ENCODE data around the gene HSD3B1. TPM values are rescaled to one million over a fixed set of nuclear protein-coding genes. Genes with fewer than 3 reads are reported as not detected.

Gene HSD3B1
- polyA plus RNA-seq, 1 donor (not counting 4 experiments of a cell fraction or from before 2014, with no cell fraction given), result 0.34 TPM

GRCh38 chr1:119469741-119470140 is 37.3 kb upstream of the HSD3B1 start:
- Histone ChIP-seq H2AFZ (ENCODE audit: control insufficient read depth, low read length) (no peak overlapping the region), H4K20me1 (ENCODE audit: control insufficient read depth, extremely low read depth, insufficient read depth, low read length) (no peaks in the 10 kb centered on the region), H3K4me2 (ENCODE audit: control insufficient read depth, extremely low read depth, insufficient read depth, low read depth, low read length) (no peak overlapping the region), H3K9me1 (ENCODE audit: control insufficient read depth, extremely low read depth, insufficient read depth, low read length) (no peaks in the 10 kb centered on the region), H3K9me3 (ENCODE audit: control insufficient read depth, low read depth, low read length) (no peaks in the 10 kb centered on the region), H3K9ac (ENCODE audit: control insufficient read depth, extremely low read depth, insufficient read depth, low read length) (no peak overlapping the region), H3K4me1 (ENCODE audit: control insufficient read depth, extremely low read depth, insufficient read depth, low read length) (peaks cover 10% of the 10 kb centered on the region), H3K4me3 (ENCODE audit: control insufficient read depth in 2 of 3, extremely low read depth in 1 of 3, insufficient read depth in 2 of 3, low read depth in 1 of 3, low read length in 3 of 3) (no peak overlapping the region), H3K27ac (ENCODE audit: control insufficient read depth, insufficient read depth, low read length) (no peak overlapping the region), H3K36me3 (ENCODE audit: control insufficient read depth in 2 of 2, extremely low read depth in 1 of 2, insufficient read depth in 2 of 2, low read length in 2 of 2) (no peaks in the 10 kb centered on the region), H3K27me3 (ENCODE audit: control insufficient read depth, extremely low read depth, insufficient read depth, low read length) (peaks cover 3% of the 10 kb centered on the region), H3K79me2 (ENCODE audit: control insufficient read depth, insufficient read depth, low read length) (no peaks in the 10 kb centered on the region)
- TF ChIP-seq EZH2 (IDR thresholded peaks at IDR 0.05; ENCODE audit: low read length) (no peak), CTCF (optimal IDR thresholded peaks at IDR 0.05 in 1 of 3, IDR thresholded peaks at IDR 0.05 in 1 of 3, conservative IDR thresholded peaks at IDR 0.05 in 1 of 3; ENCODE audit: extremely low read depth in 1 of 3, insufficient read depth in 2 of 3, low read length in 3 of 3) (no peak)
- DNase-seq (ENCODE audit: low read depth, low spot score) (no peak), FAIRE-seq (no peak)
- dilution Hi-C loops (cut with MboI; ENCODE audit: extremely low pct_ligation_motif_present, low sequenced_read_pairs), result no loop called here

- Histone ChIP-seq H3K27me3 (ENCODE audit: control insufficient read depth, extremely low read depth, insufficient read depth, low read length) (peaks cover 3% of the 10 kb centered on the region), H3K4me1 (ENCODE audit: control insufficient read depth, extremely low read depth, insufficient read depth, low read length) (peaks cover 10% of the 10 kb centered on the region), H2AFZ (ENCODE audit: control insufficient read depth, low read length) (no peak overlapping the region), H3K4me2 (ENCODE audit: control insufficient read depth, extremely low read depth, insufficient read depth, low read depth, low read length) (no peak overlapping the region), H3K9me3 (ENCODE audit: control insufficient read depth, low read depth, low read length) (no peaks in the 10 kb centered on the region), H3K36me3 (ENCODE audit: control insufficient read depth in 2 of 2, extremely low read depth in 1 of 2, insufficient read depth in 2 of 2, low read length in 2 of 2) (no peaks in the 10 kb centered on the region), H3K4me3 (ENCODE audit: control insufficient read depth in 2 of 3, extremely low read depth in 1 of 3, insufficient read depth in 2 of 3, low read depth in 1 of 3, low read length in 3 of 3) (no peak overlapping the region), H3K27ac (ENCODE audit: control insufficient read depth, insufficient read depth, low read length) (no peak overlapping the region), H3K9me1 (ENCODE audit: control insufficient read depth, extremely low read depth, insufficient read depth, low read length) (no peaks in the 10 kb centered on the region), H4K20me1 (ENCODE audit: control insufficient read depth, extremely low read depth, insufficient read depth, low read length) (no peaks in the 10 kb centered on the region), H3K9ac (ENCODE audit: control insufficient read depth, extremely low read depth, insufficient read depth, low read length) (no peak overlapping the region), H3K79me2 (ENCODE audit: control insufficient read depth, insufficient read depth, low read length) (no peaks in the 10 kb centered on the region)
- FAIRE-seq (no peak), DNase-seq (ENCODE audit: low read depth, low spot score) (no peak)
- dilution Hi-C loops (cut with MboI; ENCODE audit: extremely low pct_ligation_motif_present, low sequenced_read_pairs), result no loop called here
- TF ChIP-seq EZH2 (IDR thresholded peaks at IDR 0.05; ENCODE audit: low read length) (no peak), CTCF (optimal IDR thresholded peaks at IDR 0.05 in 1 of 3, IDR thresholded peaks at IDR 0.05 in 1 of 3, conservative IDR thresholded peaks at IDR 0.05 in 1 of 3; ENCODE audit: extremely low read depth in 1 of 3, insufficient read depth in 2 of 3, low read length in 3 of 3) (no peak)
These were observed 36.6 kb upstream of the HSD3B1 start for GRCh38 chr1:119470377-119470776.

Measured in keratinocyte (primary cell).